HG02852 (cell line): ENCODE results near the gene SPINK1.
"Not testable (repeated sequence)": the region's sequence is repeated elsewhere in the genome, so short reads cannot be mapped to it uniquely, and the experiment has no call there.

Experiments used
- ATAC-seq: cut with Tn5 transposase; IDR thresholded peaks from one replicate; pipeline ENCODE4 v1.9.1; 2021; ENCODE audit warnings: mild to moderate bottlenecking, moderate library complexity; ENCODE audit not compliant: unreplicated experiment

SPINK1 gene, protein sequence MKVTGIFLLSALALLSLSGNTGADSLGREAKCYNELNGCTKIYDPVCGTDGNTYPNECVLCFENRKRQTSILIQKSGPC

DNA sequence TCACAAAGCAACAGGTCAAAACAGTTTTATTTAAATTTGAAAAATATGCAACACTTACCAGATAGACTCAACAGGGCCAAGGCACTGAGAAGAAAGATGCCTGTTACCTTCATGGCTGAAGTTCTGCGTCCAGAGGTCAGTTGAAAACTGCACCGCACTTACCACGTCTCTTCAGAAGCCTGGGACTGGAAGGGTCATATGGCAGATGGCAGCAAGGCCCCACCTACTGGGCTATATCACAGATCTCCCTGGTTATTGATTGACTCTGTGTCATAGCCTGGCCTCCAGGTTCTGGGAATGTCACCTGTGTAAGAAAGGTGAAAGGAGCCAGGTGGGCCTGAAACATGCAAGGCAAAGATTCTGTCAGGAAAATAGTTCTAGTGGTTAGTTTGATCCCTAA is at the start of gene SPINK1:
Gene SPINK1 (minus strand): TSS at position 207 of the 400 bp plus-strand sequence. CDS start 94 bp downstream, at position 113.
- ATAC-seq: no peak

GRCh38 chr5:147880487-147880886 is 49.0 kb upstream of the SPINK1 start:
- ATAC-seq: no peak

DNA sequence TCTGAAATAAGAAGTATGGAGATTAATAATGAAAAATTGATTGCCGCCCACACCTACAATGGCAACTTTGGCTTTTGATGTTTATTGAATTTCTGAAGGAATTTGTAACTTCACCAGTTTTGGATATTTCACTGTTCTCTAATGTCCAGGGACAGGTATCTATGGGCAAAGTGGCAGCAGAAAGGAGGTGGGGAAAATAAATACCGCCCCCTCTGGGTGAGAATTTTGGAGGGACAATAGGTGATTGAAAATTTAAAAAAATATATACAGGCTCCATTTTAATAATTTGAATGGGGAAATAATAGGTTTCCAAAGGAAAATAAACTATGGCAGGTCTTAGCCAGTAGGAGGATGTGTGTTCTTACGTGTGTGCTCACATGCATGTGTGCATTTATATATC is 48.3 kb upstream of the SPINK1 start:
- ATAC-seq: no peak

- no peak for ATAC-seq
Observed at GRCh38 chr5:147878066-147878759, 46.7 kb upstream of the SPINK1 start, which contains the start of gene SCGB3A2. Gene SCGB3A2, plus strand, starts transcription at chr5:147878711. Its CDS starts 93 bp downstream, at chr5:147878804.

DNA sequence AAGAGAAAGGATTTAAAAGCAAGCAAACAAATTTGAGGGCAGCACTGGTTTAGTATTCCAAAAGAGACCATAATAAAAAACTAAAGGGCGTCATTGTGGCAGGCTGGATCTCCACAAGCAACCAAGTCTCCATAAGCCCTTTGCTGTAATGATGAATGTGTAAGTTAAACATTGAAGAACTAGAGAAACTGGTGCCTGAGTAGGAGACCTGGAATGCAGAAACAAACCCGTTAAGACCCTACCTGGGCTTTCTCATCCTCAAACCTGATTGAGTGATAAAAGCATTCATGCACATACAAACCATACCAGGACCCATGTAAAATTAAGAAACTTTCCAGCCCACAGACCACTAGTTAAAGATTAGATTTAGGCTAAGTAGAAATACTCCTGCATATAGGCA is 45.2 kb upstream of the SPINK1 start:
- ATAC-seq: no peak

DNA sequence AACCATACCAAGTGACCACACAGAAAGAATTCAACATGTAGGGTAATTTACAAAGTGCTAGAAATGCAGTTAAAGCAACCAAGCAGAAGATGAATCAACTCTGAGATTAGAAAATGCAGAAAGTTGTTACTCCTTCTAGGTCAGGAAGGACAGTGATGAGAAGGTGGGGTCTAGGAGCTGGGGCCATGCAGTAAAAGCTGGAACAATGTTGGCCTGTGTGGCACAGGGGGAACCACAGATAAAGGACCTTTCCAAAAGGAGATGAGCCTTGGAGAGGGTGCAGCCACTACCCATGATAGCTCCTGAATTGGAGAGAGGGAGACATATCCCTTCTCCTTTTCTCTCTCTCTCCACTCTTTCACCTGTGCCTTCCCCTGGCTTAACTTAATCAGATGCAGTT is 44.7 kb upstream of the SPINK1 start:
- no peak for ATAC-seq

DNA sequence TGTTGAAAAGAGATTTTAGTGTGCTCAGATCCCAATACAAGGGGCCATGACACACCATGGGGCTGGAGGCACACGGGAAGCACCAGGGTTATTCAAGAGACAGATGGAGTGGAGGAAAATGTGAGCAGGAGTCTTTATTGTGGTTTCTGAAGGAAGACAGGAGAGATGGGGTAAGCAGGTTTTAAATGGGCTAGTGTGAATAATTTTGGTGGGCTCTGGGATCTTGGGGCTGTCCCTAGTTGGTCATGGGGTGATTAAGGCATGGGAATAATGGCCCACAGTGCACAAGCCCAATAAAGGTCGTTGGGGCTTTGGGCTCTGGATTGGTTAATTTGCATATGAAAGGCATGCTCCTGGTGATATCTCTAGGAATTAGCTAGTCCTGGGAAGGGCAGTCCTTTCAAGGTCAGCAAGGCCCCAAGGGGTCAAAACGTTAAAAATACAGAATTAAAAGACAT is 43.5 kb upstream of the SPINK1 start:
- no peak for ATAC-seq

GRCh38 chr5:147874118-147874875 is 42.8 kb upstream of the SPINK1 start:
- ATAC-seq: not testable (repeated sequence)

- not testable (repeated sequence) for ATAC-seq
Observed at GRCh38 chr5:147872744-147873435, 41.4 kb upstream of the SPINK1 start.

- ATAC-seq: not testable (repeated sequence)
Observed at GRCh38 chr5:147871980-147872549, 40.6 kb upstream of the SPINK1 start.

DNA sequence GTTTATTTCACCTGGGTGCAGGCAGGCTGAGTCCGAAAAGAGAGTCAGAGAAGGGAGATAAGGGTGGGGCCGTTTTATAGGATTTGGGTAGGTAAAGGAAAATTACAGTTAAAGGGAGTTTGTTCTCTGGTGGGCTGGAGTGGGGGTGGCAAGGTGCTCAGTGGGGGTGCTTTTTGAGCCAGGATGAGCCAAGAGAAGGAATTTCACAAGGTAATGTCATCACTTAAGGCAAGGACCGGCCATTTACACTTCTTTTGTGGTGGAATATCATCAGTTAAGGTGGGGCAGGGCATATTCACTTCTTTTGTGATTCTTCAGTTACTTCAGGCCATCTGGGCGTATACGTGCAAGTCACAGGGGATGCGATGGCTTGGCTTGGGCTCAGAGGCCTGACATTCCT is 38.4 kb upstream of the SPINK1 start:
- not testable (repeated sequence) for ATAC-seq

GRCh38 chr5:147869112-147869511 is 37.6 kb upstream of the SPINK1 start:
- no peak for ATAC-seq

DNA sequence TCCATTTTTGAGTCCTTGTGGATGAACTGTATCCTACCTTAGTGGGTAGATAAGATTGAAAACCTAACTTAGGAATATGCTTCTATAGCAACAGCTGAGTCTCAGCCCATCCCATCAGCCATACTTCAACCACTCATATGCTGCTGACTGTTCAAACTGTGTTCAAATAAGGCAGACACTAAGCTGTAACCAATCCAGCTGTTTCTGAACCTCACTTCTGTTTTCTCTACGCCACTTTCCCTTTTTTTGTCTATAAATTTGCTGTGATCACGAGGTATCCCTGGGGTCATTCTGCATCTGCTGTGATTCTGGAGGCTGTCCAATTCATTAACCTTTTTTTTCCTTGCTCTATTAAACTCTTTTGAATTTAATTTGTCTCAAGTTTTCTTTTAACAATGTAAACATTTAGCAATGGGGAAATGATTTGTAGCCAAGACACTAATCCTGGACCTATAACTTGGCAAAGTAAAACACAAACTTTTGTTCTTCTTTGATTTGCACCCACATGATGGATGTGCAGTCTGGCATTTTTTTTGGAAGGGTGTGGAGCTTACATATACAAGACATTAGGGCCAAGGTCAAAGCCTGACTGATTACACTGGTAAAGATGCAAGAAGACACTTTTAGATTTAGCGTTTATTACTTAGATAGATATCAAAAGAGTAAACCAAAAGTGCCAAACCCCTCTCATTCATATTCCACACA is 32.1 kb upstream of the SPINK1 start:
- ATAC-seq: no peak

GRCh38 chr5:147860641-147861025 is 29.2 kb upstream of the SPINK1 start:
- ATAC-seq: no peak

DNA sequence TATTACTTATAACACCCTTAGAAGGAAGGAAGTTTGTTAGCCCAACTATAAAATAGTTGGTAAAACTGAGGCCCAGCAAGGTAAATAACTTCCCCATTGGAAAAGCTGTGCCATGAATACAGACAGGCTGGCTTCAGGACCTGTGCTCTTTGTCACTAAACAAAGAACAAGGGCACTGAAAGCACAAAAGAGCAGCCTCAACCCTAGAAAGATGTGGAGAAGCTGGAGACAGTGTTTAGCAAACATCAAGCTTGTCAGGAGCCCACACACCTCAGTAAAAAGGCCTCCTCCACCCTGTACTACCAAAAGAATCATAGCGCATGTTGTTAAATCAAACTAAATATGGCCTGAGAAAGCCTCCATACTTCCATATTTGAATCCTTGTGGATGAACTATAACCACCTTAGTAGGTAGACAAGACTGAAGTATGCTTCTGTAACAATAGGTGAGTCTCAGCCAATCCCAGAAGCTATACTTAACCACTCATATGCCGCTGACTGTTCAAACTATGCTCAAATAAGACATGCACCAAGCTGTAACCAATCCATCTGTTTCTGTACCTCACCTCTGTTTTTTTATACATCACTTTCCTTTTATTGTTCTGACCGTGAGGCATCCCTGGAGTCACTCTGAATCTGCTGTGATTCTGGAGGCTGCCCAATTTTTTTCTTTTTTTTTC is 28.6 kb upstream of the SPINK1 start:
- ATAC-seq: no peak

GRCh38 chr5:147858565-147858964 is 27.1 kb upstream of the SPINK1 start:
- no peak for ATAC-seq

GRCh38 chr5:147857302-147858129 is 26.0 kb upstream of the SPINK1 start:
- peak; percentile 86 for ATAC-seq

DNA sequence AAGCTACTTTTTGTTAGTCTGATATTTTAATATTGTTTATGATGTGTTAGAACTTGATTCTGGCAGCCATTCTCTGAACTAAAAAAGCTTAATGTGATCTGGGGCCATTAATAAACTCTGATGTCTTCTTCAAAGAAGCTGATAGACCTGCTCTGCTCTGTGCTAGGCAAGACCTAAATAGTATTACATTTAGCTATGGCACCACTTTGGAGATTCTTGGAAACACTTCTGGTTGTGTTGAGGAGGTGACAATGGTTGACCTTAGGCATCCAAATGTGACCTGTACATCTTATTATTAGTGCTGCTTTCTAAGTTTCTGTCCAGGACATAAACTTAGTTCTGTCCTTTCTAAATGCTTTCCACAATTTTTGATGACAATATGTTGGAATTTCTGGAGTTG is 25.3 kb upstream of the SPINK1 start:
- ATAC-seq: no peak

- ATAC-seq: no peak
Observed at GRCh38 chr5:147855774-147856069, 24.3 kb upstream of the SPINK1 start.
